HEK293 (cell line): ENCODE results near the gene ERG.

Experiments
- GLI4 ChIP-seq: fragments of 450-650 bp; formaldehyde crosslinking; IDR thresholded peaks from 2 replicates; pipeline ENCODE4 v1.5.1; 2016; ENCODE audit warnings: missing biosample characterization, missing genetic modification characterization
- KLF10 ChIP-seq: fragments of 450-650 bp; IDR thresholded peaks from 2 replicates; pipeline ENCODE4 v1.5.1; 2018; ENCODE audit warnings: missing biosample characterization, mild to moderate bottlenecking, missing genetic modification characterization
- MZF1 ChIP-seq: fragments of 450-650 bp; formaldehyde crosslinking; IDR thresholded peaks from 2 replicates; pipeline ENCODE4 v1.5.1; 2017; ENCODE audit warnings: missing biosample characterization, missing genetic modification characterization, borderline replicate concordance
- SALL2 ChIP-seq: fragments of 450-650 bp; formaldehyde crosslinking; IDR thresholded peaks from 2 replicates; pipeline ENCODE4 v1.5.0; 2017; ENCODE audit warnings: missing biosample characterization, mild to moderate bottlenecking, missing genetic modification characterization, borderline replicate concordance
- TRIM28 ChIP-seq: IDR thresholded peaks from 2 replicates; pipeline ENCODE4 v1.6.1; 2011; ENCODE audit warnings: low read length, control low read depth, borderline replicate concordance
- YY1 ChIP-seq: fragments of 450-650 bp; formaldehyde crosslinking; IDR thresholded peaks from 2 replicates; pipeline ENCODE4 v1.5.1; 2018; ENCODE audit warnings: missing biosample characterization, missing genetic modification characterization
- ZNF16 ChIP-seq: fragments of 450-650 bp; formaldehyde crosslinking; IDR thresholded peaks from 2 replicates; pipeline ENCODE4 v1.5.1; 2016; ENCODE audit warnings: low read depth, missing biosample characterization, missing genetic modification characterization
- ZNF19 ChIP-seq: fragments of 450-650 bp; formaldehyde crosslinking; IDR thresholded peaks from 2 replicates; pipeline ENCODE4; 2016; ENCODE audit warnings: missing biosample characterization, missing genetic modification characterization, low read depth
- ZNF626 ChIP-seq: fragments of 450-650 bp; sonication (Bioruptor Pico); formaldehyde crosslinking; IDR thresholded peaks from 2 replicates; pipeline ENCODE4 v1.5.1; 2018; ENCODE audit warnings: missing biosample characterization, missing genetic modification characterization, inconsistent platforms
- ZNF768 ChIP-seq: fragments of 450-650 bp; formaldehyde crosslinking; IDR thresholded peaks from 2 replicates; pipeline ENCODE4 v1.5.1; 2018; ENCODE audit warnings: missing biosample characterization, mild to moderate bottlenecking, missing genetic modification characterization
- TF ChIP-seq, protein P1 (sequence below): fragments of 450-650 bp; formaldehyde crosslinking; IDR thresholded peaks from 2 replicates; pipeline ENCODE4 v1.5.1; 2016; ENCODE audit warnings: missing biosample characterization, missing genetic modification characterization
- TF ChIP-seq, protein P2 (sequence below): fragments of 450-650 bp; formaldehyde crosslinking; IDR thresholded peaks from 2 replicates; pipeline ENCODE4 v1.5.1; 2016; ENCODE audit warnings: missing biosample characterization, missing genetic modification characterization

DNA sequence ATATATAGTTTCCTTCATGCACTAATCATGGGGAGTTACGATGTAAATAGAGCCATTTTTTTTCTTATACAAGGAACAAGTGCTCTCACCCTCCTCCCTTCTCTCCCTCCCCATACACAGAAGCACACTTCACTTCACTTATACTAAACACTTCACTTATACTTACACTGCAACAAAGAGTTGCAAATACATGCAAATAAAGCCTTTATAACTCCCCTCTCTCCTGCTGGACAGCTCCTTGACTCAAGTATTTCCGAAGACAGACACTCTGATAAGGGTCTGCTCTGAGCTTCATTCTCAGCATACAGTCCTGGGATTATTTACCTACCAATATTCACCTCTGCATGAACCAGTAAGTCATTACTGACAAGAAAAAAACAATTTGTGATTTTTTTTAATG, 35.6 kb upstream of the ERG start:
- TF ChIP-seq, protein P1, sequence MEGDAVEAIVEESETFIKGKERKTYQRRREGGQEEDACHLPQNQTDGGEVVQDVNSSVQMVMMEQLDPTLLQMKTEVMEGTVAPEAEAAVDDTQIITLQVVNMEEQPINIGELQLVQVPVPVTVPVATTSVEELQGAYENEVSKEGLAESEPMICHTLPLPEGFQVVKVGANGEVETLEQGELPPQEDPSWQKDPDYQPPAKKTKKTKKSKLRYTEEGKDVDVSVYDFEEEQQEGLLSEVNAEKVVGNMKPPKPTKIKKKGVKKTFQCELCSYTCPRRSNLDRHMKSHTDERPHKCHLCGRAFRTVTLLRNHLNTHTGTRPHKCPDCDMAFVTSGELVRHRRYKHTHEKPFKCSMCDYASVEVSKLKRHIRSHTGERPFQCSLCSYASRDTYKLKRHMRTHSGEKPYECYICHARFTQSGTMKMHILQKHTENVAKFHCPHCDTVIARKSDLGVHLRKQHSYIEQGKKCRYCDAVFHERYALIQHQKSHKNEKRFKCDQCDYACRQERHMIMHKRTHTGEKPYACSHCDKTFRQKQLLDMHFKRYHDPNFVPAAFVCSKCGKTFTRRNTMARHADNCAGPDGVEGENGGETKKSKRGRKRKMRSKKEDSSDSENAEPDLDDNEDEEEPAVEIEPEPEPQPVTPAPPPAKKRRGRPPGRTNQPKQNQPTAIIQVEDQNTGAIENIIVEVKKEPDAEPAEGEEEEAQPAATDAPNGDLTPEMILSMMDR (tag by site-specific recombination) = no peak
- TF ChIP-seq, protein P2, sequence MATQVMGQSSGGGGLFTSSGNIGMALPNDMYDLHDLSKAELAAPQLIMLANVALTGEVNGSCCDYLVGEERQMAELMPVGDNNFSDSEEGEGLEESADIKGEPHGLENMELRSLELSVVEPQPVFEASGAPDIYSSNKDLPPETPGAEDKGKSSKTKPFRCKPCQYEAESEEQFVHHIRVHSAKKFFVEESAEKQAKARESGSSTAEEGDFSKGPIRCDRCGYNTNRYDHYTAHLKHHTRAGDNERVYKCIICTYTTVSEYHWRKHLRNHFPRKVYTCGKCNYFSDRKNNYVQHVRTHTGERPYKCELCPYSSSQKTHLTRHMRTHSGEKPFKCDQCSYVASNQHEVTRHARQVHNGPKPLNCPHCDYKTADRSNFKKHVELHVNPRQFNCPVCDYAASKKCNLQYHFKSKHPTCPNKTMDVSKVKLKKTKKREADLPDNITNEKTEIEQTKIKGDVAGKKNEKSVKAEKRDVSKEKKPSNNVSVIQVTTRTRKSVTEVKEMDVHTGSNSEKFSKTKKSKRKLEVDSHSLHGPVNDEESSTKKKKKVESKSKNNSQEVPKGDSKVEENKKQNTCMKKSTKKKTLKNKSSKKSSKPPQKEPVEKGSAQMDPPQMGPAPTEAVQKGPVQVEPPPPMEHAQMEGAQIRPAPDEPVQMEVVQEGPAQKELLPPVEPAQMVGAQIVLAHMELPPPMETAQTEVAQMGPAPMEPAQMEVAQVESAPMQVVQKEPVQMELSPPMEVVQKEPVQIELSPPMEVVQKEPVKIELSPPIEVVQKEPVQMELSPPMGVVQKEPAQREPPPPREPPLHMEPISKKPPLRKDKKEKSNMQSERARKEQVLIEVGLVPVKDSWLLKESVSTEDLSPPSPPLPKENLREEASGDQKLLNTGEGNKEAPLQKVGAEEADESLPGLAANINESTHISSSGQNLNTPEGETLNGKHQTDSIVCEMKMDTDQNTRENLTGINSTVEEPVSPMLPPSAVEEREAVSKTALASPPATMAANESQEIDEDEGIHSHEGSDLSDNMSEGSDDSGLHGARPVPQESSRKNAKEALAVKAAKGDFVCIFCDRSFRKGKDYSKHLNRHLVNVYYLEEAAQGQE (tag by site-specific recombination) = peak; percentile 92
- TF ChIP-seq ZNF16 (tag by site-specific recombination) = no peak
- TF ChIP-seq GLI4 (tag by site-specific recombination) = no peak
- no peak for TF ChIP-seq ZNF768
- TF ChIP-seq TRIM28 = no peak
- no peak for TF ChIP-seq YY1 (tag by site-specific recombination)
- TF ChIP-seq MZF1 (tag by site-specific recombination) = no peak
- no peak for TF ChIP-seq SALL2 (tag by site-specific recombination)
- no peak for TF ChIP-seq ZNF19 (tag by site-specific recombination)
- TF ChIP-seq KLF10 = no peak
- TF ChIP-seq ZNF626 (tag by site-specific recombination) = no peak
